OCI-LY1 (cell line): Measurements from ENCODE around the gene ATP8A2.

Source experiments
- EZH2 ChIP-seq: fragments of 200-600 bp; sonication (generic), shearing (Covaris generic); IDR thresholded peaks from 2 replicates; pipeline ENCODE4 v1.8.0; 2017; ENCODE audit warnings: borderline replicate concordance, mixed run types, mild to moderate bottlenecking, antibody characterized with exemption, low read length, moderate library complexity, mixed read lengths
- TF ChIP-seq, protein P1 (sequence below): fragments of 200-600 bp; sonication (generic), shearing (Covaris generic); IDR thresholded peaks from 2 replicates; pipeline ENCODE4 v1.5.1; 2017; ENCODE audit warnings: mild to moderate bottlenecking, antibody characterized with exemption, low read length, moderate library complexity, mixed read lengths

DNA sequence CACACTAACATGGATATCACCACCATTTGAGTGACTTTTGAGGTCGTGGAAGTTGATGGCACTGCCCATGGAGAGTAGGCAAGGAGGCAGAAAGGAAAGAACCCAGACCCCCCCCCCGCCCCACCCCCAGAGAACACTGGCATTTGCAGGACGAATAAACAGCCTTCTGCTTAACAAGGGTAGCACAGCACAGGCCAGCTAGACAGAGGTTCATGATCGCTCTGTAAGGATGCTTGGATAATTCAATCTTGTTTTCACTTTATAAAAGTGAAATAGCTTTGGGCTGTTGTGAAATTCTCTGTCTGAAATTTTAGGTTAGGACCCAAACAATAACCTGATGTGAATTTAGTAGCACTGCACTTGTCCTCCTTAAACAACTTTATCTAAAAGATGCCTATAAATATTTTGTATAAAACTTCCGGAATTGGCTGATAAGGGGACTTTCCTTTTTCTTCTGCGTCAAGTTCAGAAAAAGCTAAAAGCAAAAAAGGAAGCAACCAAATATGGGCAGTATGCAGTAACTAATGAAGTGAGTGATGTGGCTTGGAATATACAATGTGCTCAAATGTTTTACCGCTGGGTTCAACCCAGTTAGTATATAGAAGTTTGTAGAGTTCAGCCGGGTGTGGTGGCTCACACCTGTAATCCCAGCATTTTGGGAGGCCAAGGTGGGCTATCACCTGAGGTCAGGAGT lies 516.3 kb downstream of the ATP8A2 start:
- TF ChIP-seq, protein P1, sequence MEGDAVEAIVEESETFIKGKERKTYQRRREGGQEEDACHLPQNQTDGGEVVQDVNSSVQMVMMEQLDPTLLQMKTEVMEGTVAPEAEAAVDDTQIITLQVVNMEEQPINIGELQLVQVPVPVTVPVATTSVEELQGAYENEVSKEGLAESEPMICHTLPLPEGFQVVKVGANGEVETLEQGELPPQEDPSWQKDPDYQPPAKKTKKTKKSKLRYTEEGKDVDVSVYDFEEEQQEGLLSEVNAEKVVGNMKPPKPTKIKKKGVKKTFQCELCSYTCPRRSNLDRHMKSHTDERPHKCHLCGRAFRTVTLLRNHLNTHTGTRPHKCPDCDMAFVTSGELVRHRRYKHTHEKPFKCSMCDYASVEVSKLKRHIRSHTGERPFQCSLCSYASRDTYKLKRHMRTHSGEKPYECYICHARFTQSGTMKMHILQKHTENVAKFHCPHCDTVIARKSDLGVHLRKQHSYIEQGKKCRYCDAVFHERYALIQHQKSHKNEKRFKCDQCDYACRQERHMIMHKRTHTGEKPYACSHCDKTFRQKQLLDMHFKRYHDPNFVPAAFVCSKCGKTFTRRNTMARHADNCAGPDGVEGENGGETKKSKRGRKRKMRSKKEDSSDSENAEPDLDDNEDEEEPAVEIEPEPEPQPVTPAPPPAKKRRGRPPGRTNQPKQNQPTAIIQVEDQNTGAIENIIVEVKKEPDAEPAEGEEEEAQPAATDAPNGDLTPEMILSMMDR, result no peak
- no peak for TF ChIP-seq EZH2
